Trophoblast cell (in vitro differentiated cells and primary cell): Measurements from ENCODE around the gene RNF114.
A peak's percentile ranks its signal among the peaks of the same experiment; 100 is the strongest.

Experiments used
- DNase-seq, 2 donors: peaks; one replicate each; pipeline ENCODE4 v3.0.0-alpha.2; 2016
- H2AFZ ChIP-seq: 2 replicates; pipeline ENCODE4 v1.6.1; 2013; ENCODE audit warnings: low read length, moderate library complexity, mild to moderate bottlenecking; ENCODE audit not compliant: insufficient read depth, poor library complexity
- H2AK5ac ChIP-seq: 2 replicates; pipeline ENCODE4 v1.6.1; 2013; ENCODE audit warnings: mild to moderate bottlenecking, low read length
- H2BK120ac ChIP-seq: 2 replicates; pipeline ENCODE4 v1.6.1; 2013; ENCODE audit warnings: low read length, mild to moderate bottlenecking, moderate library complexity; ENCODE audit not compliant: insufficient read depth, poor library complexity
- H2BK12ac ChIP-seq: 2 replicates; pipeline ENCODE4 v1.6.1; 2013; ENCODE audit warnings: mild to moderate bottlenecking, low read length, moderate library complexity
- H2BK5ac ChIP-seq: 2 replicates; pipeline ENCODE4 v1.6.1; 2013; ENCODE audit warnings: low read length, low read depth, moderate library complexity, mild to moderate bottlenecking; ENCODE audit not compliant: poor library complexity
- H3K14ac ChIP-seq: 2 replicates; pipeline ENCODE4 v1.6.1; 2013; ENCODE audit warnings: mild to moderate bottlenecking, low read length
- H3K18ac ChIP-seq: 2 replicates; pipeline ENCODE4 v1.6.1; 2013; ENCODE audit warnings: mild to moderate bottlenecking, low read length
- H3K23ac ChIP-seq: 2 replicates; pipeline ENCODE4 v1.6.1; 2013; ENCODE audit warnings: low read length
- H3K27ac ChIP-seq: 2 replicates; pipeline ENCODE4 v1.5.1; 2013; ENCODE audit warnings: low read depth, mild to moderate bottlenecking, inconsistent platforms, low read length, moderate library complexity
- H3K27me3 ChIP-seq: 2 replicates; pipeline ENCODE4 v1.6.1; 2013; ENCODE audit warnings: inconsistent platforms, mild to moderate bottlenecking, low read length, moderate library complexity; ENCODE audit not compliant: insufficient read depth
- H3K36me3 ChIP-seq, 2 experiments: 1 replicate in 1 of 2; 2 replicates in 1 of 2; pipeline ENCODE4 v1.6.1; 2013; ENCODE audit warnings: low read length in 2 of 2, mild to moderate bottlenecking in 2 of 2, moderate library complexity in 1 of 2; ENCODE audit not compliant: insufficient read depth in 2 of 2, control insufficient read depth in 1 of 2
- H3K4ac ChIP-seq: 2 replicates; pipeline ENCODE4 v1.6.1; 2013; ENCODE audit warnings: low read depth, mild to moderate bottlenecking, low read length, moderate library complexity
- H3K4me1 ChIP-seq, 2 experiments: 1 replicate in 1 of 2; 2 replicates in 1 of 2; pipeline ENCODE4 v1.6.1; 2013; ENCODE audit warnings: low read length in 2 of 2, mild to moderate bottlenecking in 2 of 2, moderate library complexity in 1 of 2; ENCODE audit not compliant: insufficient read depth in 2 of 2, control insufficient read depth in 1 of 2
- H3K4me2 ChIP-seq: 2 replicates; pipeline ENCODE4 v1.6.1; 2013; ENCODE audit warnings: inconsistent platforms, mild to moderate bottlenecking, low read length, moderate library complexity
- H3K4me3 ChIP-seq: 2 replicates; pipeline ENCODE4 v1.5.1; 2013; ENCODE audit warnings: mild to moderate bottlenecking, low read depth, low read length, inconsistent platforms
- H3K79me1 ChIP-seq: one replicate; pipeline ENCODE4 v1.6.1; 2013; ENCODE audit warnings: low read length
- H3K79me2 ChIP-seq: 2 replicates; pipeline ENCODE4 v1.6.1; 2013; ENCODE audit warnings: low read length, mild to moderate bottlenecking; ENCODE audit not compliant: control insufficient read depth, insufficient read depth, poor library complexity
- H3K9ac ChIP-seq: 2 replicates; pipeline ENCODE4 v1.6.1; 2013; ENCODE audit warnings: mild to moderate bottlenecking, low read length
- H3K9me3 ChIP-seq: 2 replicates; pipeline ENCODE4 v1.6.1; 2013; ENCODE audit warnings: low read depth, mild to moderate bottlenecking, control low read depth, inconsistent platforms, low read length; ENCODE audit not compliant: insufficient read depth
- H4K12ac ChIP-seq: 2 replicates; pipeline ENCODE4 v1.6.1; 2013; ENCODE audit warnings: low read depth, mild to moderate bottlenecking, low read length, moderate library complexity
- H4K8ac ChIP-seq: 2 replicates; pipeline ENCODE4 v1.6.1; 2013; ENCODE audit warnings: low read depth, mild to moderate bottlenecking, low read length, moderate library complexity
- H4K91ac ChIP-seq: one replicate; pipeline ENCODE4 v1.6.1; 2013; ENCODE audit warnings: low read depth, mild to moderate bottlenecking, low read length, moderate library complexity
- WGBS: extraction: QIAGEN DNeasy Blood & Tissue Kit; methylation state at CpG from one replicate; pipeline ENCODE4 v1.1.7; 2013; ENCODE audit warnings: missing lambda C conversion rate; ENCODE audit not compliant: insufficient read length, insufficient coverage; ENCODE audit errors: extremely low coverage; 5-methylcytosine and 5-hydroxymethylcytosine counted together

Gene RNF114

DNA sequence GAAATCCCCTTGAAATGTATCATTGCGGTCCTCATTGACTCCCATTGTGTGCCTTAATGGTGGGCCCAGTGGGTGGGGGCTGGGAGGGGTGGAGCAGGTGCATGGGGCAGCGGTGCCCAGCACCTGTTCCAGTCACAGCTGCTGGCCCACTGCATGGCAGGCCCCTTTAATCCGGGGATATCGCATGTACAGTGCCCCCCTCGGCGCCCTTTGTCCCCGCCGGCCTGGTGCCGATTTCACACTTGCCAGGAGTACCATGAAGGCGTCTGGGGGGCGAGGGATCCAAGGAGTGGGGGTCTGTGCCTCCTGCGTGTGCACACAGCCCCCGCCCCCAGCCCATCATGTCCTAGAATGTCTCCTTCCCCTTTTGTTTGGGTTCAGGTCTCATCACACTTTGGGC lies 49.4 kb downstream of the RNF114 start:
- H3K27me3 ChIP-seq = no peaks in the 10 kb centered on the region
- no peak overlapping the region for H2BK120ac ChIP-seq
- H3K9me3 ChIP-seq = no peaks in the 10 kb centered on the region
- peak overlapping the region; percentile 68 for H3K4me2 ChIP-seq
- peaks cover 46% of the 10 kb centered on the region for H3K79me1 ChIP-seq
- no peak overlapping the region for H3K23ac ChIP-seq
- H3K9ac ChIP-seq = peak overlapping the region; percentile 2
- H3K4ac ChIP-seq = peak overlapping the region; percentile 63
- no peak overlapping the region for H2BK12ac ChIP-seq
- peaks cover 36% of the 10 kb centered on the region for H3K79me2 ChIP-seq
- H3K27ac ChIP-seq = peak overlapping the region; percentile 66
- H4K91ac ChIP-seq = peak overlapping the region; percentile 11
- peak overlapping the region; percentile 6 for H4K8ac ChIP-seq
- H3K14ac ChIP-seq = peak overlapping the region; percentile 1
- no peak overlapping the region for H2AK5ac ChIP-seq
- H2AFZ ChIP-seq = no peak overlapping the region
- DNase-seq = no peak
- no CpG with 5 or more reads among the region's 13 CpGs for WGBS
- H3K4me3 ChIP-seq = peak overlapping the region; percentile 66
- peaks cover 53 to 57% of the 10 kb centered on the region in 2 experiments for H3K4me1 ChIP-seq
- no peak overlapping the region for H4K12ac ChIP-seq
- H2BK5ac ChIP-seq = peak overlapping the region; percentile 2
- H3K18ac ChIP-seq = no peak overlapping the region
- peaks cover 45 to 47% of the 10 kb centered on the region in 2 experiments for H3K36me3 ChIP-seq

DNA sequence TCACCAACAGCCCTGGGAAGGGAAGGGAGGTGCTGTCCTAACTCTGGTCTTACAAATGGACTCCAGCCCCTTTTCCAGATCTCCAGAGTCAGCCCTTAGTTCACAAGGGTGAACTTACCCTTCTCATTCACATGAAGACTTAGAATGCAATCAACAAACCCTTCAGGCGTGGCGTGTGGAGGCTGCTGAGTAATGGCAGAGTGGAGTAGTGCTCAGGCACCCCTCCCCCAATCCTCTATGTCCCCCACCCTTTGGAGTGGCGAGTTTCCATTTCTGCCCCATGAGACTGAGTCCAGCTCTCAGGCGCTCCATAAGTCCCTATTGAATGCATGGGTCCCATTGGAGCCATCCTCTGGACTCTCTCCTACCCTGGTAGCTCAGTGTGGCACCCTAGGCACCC lies 49.9 kb downstream of the RNF114 start:
- peak overlapping the region; percentile 7 for H3K18ac ChIP-seq
- no peak overlapping the region for H2BK12ac ChIP-seq
- peak overlapping the region; percentile 68 for H3K4me2 ChIP-seq
- H2AK5ac ChIP-seq = no peak overlapping the region
- H3K14ac ChIP-seq = peak overlapping the region; percentile 48
- DNase-seq = peak in 1 of 2 donors; percentile 23
- no peak overlapping the region for H4K12ac ChIP-seq
- H2BK120ac ChIP-seq = no peak overlapping the region
- peaks cover 57 to 61% of the 10 kb centered on the region in 2 experiments for H3K4me1 ChIP-seq
- peaks cover 50% of the 10 kb centered on the region for H3K79me1 ChIP-seq
- no peaks in the 10 kb centered on the region for H3K9me3 ChIP-seq
- H3K4me3 ChIP-seq = peak overlapping the region; percentile 66
- H3K79me2 ChIP-seq = peaks cover 37% of the 10 kb centered on the region
- peak overlapping the region; percentile 11 for H4K91ac ChIP-seq
- peak overlapping the region; percentile 66 for H3K27ac ChIP-seq
- H3K27me3 ChIP-seq = no peaks in the 10 kb centered on the region
- peak overlapping the region; percentile 12 for H3K4ac ChIP-seq
- no CpG with 5 or more reads among the region's 4 CpGs for WGBS
- peak overlapping the region; percentile 6 for H4K8ac ChIP-seq
- H3K23ac ChIP-seq = no peak overlapping the region
- peak overlapping the region; percentile 2 for H3K9ac ChIP-seq
- no peak overlapping the region for H2AFZ ChIP-seq
- H3K36me3 ChIP-seq = peaks cover 45 to 47% of the 10 kb centered on the region in 2 experiments
- H2BK5ac ChIP-seq = peak overlapping the region; percentile 2

DNA sequence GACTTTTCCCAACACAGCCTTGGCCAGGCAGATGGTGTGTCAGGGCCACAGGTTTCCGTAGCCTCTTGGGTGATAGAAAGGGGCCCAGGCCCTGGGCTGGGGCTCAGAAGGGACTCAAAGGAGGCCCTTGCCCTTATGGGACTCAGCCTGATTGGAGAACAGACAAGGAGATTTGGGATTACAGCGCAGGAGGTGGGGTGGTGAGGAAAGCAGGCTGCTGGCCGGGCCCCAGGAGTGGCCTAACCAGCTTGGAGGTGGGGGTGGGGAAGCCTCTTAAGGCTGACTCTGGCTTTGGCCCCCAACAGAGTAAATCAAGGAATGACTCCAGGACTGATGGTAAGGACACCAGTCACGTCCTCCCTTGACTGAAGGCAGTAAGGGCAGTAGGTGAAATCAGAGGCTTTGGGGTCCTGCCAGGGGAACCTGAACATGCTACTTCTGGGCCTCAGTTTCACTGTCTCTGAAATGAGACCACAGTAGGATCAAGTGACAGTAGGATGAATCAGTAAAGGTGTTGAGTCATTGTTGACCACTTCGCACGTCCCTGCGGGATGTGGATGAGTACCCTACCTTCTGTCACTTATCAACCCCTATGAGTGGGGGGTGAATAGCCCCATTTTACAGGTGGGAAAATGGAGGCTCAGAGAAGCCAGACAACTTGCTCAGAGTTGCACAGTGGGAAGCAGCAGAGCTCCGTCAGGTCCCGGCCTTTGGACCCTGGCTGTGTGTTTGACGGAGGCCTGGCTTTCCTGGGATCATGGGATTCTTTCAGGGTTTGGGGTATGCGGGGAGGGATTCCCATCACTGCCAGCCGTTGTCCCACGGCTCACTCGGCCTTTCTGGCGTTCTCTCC lies 51.0 kb downstream of the RNF114 start:
- peak overlapping the region; percentile 5 for H2BK5ac ChIP-seq
- no CpG with 5 or more reads among the region's 15 CpGs for WGBS
- H3K18ac ChIP-seq = peak overlapping the region; percentile 62

DNA sequence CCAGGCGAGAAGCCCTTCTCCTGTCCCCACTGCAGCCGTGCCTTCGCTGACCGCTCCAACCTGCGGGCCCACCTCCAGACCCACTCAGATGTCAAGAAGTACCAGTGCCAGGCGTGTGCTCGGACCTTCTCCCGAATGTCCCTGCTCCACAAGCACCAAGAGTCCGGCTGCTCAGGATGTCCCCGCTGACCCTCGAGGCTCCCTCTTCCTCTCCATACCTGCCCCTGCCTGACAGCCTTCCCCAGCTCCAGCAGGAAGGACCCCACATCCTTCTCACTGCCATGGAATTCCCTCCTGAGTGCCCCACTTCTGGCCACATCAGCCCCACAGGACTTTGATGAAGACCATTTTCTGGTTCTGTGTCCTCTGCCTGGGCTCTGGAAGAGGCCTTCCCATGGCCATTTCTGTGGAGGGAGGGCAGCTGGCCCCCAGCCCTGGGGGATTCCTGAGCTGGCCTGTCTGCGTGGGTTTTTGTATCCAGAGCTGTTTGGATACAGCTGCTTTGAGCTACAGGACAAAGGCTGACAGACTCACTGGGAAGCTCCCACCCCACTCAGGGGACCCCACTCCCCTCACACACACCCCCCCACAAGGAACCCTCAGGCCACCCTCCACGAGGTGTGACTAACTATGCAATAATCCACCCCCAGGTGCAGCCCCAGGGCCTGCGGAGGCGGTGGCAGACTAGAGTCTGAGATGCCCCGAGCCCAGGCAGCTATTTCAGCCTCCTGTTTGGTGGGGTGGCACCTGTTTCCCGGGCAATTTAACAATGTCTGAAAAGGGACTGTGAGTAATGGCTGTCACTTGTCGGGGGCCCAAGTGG lies 51.9 kb downstream of the RNF114 start:
- Histone ChIP-seq H2AFZ (no peak overlapping the region), H3K4me3 (no peak overlapping the region), H2BK12ac (peak overlapping the region; percentile 37), H2AK5ac (peak overlapping the region; percentile 10), H4K12ac (no peak overlapping the region), H3K9me3 (no peaks in the 10 kb centered on the region), H3K27ac (peak overlapping the region; percentile 66), H2BK5ac (peak overlapping the region; percentile 3), H3K23ac (no peak overlapping the region), H2BK120ac (peak overlapping the region; percentile 18), H3K36me3 (peaks cover 45 to 47% of the 10 kb centered on the region in 2 experiments), H3K79me1 (peaks cover 42% of the 10 kb centered on the region), H3K14ac (peak overlapping the region; percentile 38), H3K27me3 (no peaks in the 10 kb centered on the region), H4K8ac (peak overlapping the region; percentile 62), H3K4me1 (peaks cover 51 to 58% of the 10 kb centered on the region in 2 experiments), H3K79me2 (peaks cover 35% of the 10 kb centered on the region), H3K4ac (no peak overlapping the region), H3K9ac (no peak overlapping the region), H4K91ac (peak overlapping the region; percentile 71), H3K18ac (peak overlapping the region; percentile 62), H3K4me2 (peak overlapping the region; percentile 10)
- no CpG with 5 or more reads among the region's 18 CpGs for WGBS
- peak; percentile 49 to 77 for DNase-seq

More for the DNA sequence above, 51.0 kb downstream of the RNF114 start:
- Histone ChIP-seq H3K4me1 (peaks cover 53 to 60% of the 10 kb centered on the region in 2 experiments), H3K23ac (no peak overlapping the region), H3K79me2 (peaks cover 37% of the 10 kb centered on the region), H3K4me3 (no peak overlapping the region), H2AK5ac (peak overlapping the region; percentile 10), H2AFZ (no peak overlapping the region), H4K91ac (peak overlapping the region; percentile 71), H3K27ac (peak overlapping the region; percentile 66), H3K4me2 (peak overlapping the region; percentile 29), H3K14ac (peak overlapping the region; percentile 10), H3K36me3 (peaks cover 45 to 47% of the 10 kb centered on the region in 2 experiments), H4K8ac (peak overlapping the region; percentile 62), H4K12ac (no peak overlapping the region), H2BK12ac (peak overlapping the region; percentile 15), H3K9ac (no peak overlapping the region), H2BK120ac (peak overlapping the region; percentile 18), H3K4ac (no peak overlapping the region), H3K27me3 (no peaks in the 10 kb centered on the region), H3K9me3 (no peaks in the 10 kb centered on the region), H3K79me1 (peaks cover 46% of the 10 kb centered on the region)
- DNase-seq = peak; percentile 18 to 42
